SK-N-MC (cell line): ENCODE data around the gene HOXC11.

Experiments used
- EZH2 ChIP-seq: fragments of 200-600 bp; sonication (generic); IDR thresholded peaks from one replicate; pipeline ENCODE4 v1.6.1; 2017; ENCODE audit warnings: antibody characterized with exemption
- POLR2AphosphoS5 ChIP-seq: IDR thresholded peaks from 2 replicates; pipeline ENCODE4 v1.6.1; 2012; ENCODE audit warnings: mild to moderate bottlenecking, low read depth, low read length, borderline replicate concordance

GRCh38 chr12:54000116-54001114 is 27.5 kb downstream of the HOXC11 start, which contains the start of gene HOXC9:
- peak; percentile 29; the same call in 1 of the 2 replicates for TF ChIP-seq POLR2AphosphoS5
- TF ChIP-seq EZH2: no peak
